Ovary (tissue), 9 donors: ENCODE results near the gene PDE3A. TPM values are rescaled to one million over a fixed set of nuclear protein-coding genes. Genes with fewer than 3 reads are reported as not detected.

Source experiments
- DNase-seq, 5 donors: peaks; one replicate each; pipeline ENCODE4 v3.0.0-alpha.2; 2019 to 2020
- H3K27ac ChIP-seq, 2 donors: fragments of 200-600 bp; one replicate each; pipeline versions ENCODE4 v1.5.1 to v1.8.0; 2019 to 2022
- H3K27me3 ChIP-seq: fragments of 200-600 bp; one replicate; pipeline ENCODE4 v1.8.0; 2022
- H3K36me3 ChIP-seq: fragments of 200-600 bp; sonication (generic); one replicate; pipeline ENCODE4 v1.5.1; 2019
- H3K4me1 ChIP-seq: one replicate; pipeline ENCODE4 v1.8.1; 2013; ENCODE audit warnings: mild to moderate bottlenecking, moderate library complexity; ENCODE audit not compliant: insufficient read depth
- H3K4me3 ChIP-seq: fragments of 200-600 bp; sonication (generic); one replicate; pipeline ENCODE4 v1.5.1; 2017
- H3K9me3 ChIP-seq, 2 donors: fragments of 200-600 bp in 1 of 2; sonication (generic) in 1 of 2; one replicate each; pipeline versions ENCODE4 v1.5.1 to v1.8.1; 2013 to 2019; ENCODE audit warnings: mild to moderate bottlenecking in 1 of 2, moderate library complexity in 1 of 2
- CTCF ChIP-seq, 3 donors: fragments of 450-650 bp in 2 of 3; fragments of 200-600 bp in 1 of 3; IDR thresholded peaks; one replicate each; pipeline versions ENCODE4 v1.5.1 to v1.8.0; 2016 to 2022; ENCODE audit warnings: antibody characterized with exemption in 3 of 3, mild to moderate bottlenecking in 1 of 3
- EP300 ChIP-seq: sonication (generic); formaldehyde crosslinking; IDR thresholded peaks from one replicate; pipeline ENCODE4 v1.6.1; 2017; ENCODE audit warnings: antibody characterized with exemption
- POLR2A ChIP-seq: fragments of 450-650 bp; IDR thresholded peaks from one replicate; pipeline ENCODE4 v1.6.1; 2017; ENCODE audit warnings: antibody characterized with exemption, mild to moderate bottlenecking, moderate library complexity
- WGBS, 3 donors: extraction: QIAGEN DNeasy Blood & Tissue Kit in 1 of 3; methylation state at CpG; one replicate each; pipeline versions ENCODE4 v1.1.5 to v1.1.7; 2013 to 2017; 5-methylcytosine and 5-hydroxymethylcytosine counted together
- intact Hi-C, 4 donors: fragments of 100-400 bp; cut with DNase I; formaldehyde crosslinking; loops; one replicate each; pipeline versions ENCODE4 v1.11.0 to v1.15.1; 2022 to 2023
- polyA plus RNA-seq, 2 donors: library from polyadenylated mRNA; stranded (reverse); fragments of 200-250 nt in 1 of 2; fragments of 350-450 nt in 1 of 2; fragmentation: Illumina TruSeq in 1 of 2; extraction: RNeasy Lipid Tissue Mini Kit (QIAGEN cat#74804) in 1 of 2; gene quantifications; one replicate each; pipeline ENCODE4 v1.2.3, GENCODE V29; 2013 to 2014
- total RNA-seq, 7 donors: library from RNA; depleted of rRNA in 2 of 7; stranded (reverse); fragments of >200 nt in 2 of 7; fragmentation: NEBNext Ultra II Directional in 3 of 7; extraction: Animal tissue kit (Norgen Biotek cat#: 25700) in 3 of 7; gene quantifications; one replicate each; pipeline versions ENCODE4 v1.1.0 to v1.2.4, GENCODE V29; 2016 to 2023
- donor health status: DM: no; HTN: no; CAD: no; lungs with moderate emphysema.
- donor health status: DM: no; HTN: no; CAD: no.
- donor health status: Bipolar disorder and iron deficiency.
- donor health status: DM: yes; HTN: yes; CAD: no.
- donor health status: DM: no; HTN: no; CAD: no.
- donor health status: DM: yes; HTN: yes; CAD: no.

PDE3A gene
- total and polyA plus RNA-seq, 9 donors: 3.7 to 15.2 (median 7.1) TPM

- TF ChIP-seq POLR2A: no peak
- TF ChIP-seq EP300: no peak
- no peak for TF ChIP-seq CTCF (IDR thresholded peaks at IDR 0.05)
- Histone ChIP-seq H3K36me3 (no peaks in the 10 kb centered on the region), H3K9me3 (no peaks in the 10 kb centered on the region), H3K27ac (no peak overlapping the region), H3K27me3 (no peaks in the 10 kb centered on the region), H3K4me1 (peaks cover 2% of the 10 kb centered on the region), H3K4me3 (no peak overlapping the region)
- DNase-seq: no peak
- intact Hi-C loops: loop anchor here in 1 of 4 donors (5.0 kb wide), 1 partner anchor 1848 kb away; no protein-coding TSS in a partner anchor
- WGBS, 3 donors: 49 to 53% (median 51%) methylated on average over 3 of the region's 3 CpGs
Measured at GRCh38 chr12:20434996-20435395, 66.7 kb downstream of the PDE3A start.

- Histone ChIP-seq H3K27me3 (no peaks in the 10 kb centered on the region), H3K4me3 (no peak overlapping the region), H3K27ac (no peak overlapping the region), H3K36me3 (no peaks in the 10 kb centered on the region), H3K9me3 (no peaks in the 10 kb centered on the region), H3K4me1 (peaks cover 2% of the 10 kb centered on the region)
- intact Hi-C loops: no loop called here
- DNase-seq: no peak
- TF ChIP-seq CTCF (IDR thresholded peaks at IDR 0.05): no peak
- no peak for TF ChIP-seq EP300
- no peak for TF ChIP-seq POLR2A
Measured at GRCh38 chr12:20436316-20436715, 68.0 kb downstream of the PDE3A start.

- no peaks in the 10 kb centered on the region for H3K36me3 ChIP-seq
- WGBS, 3 donors: 57 to 62% (median 62%) methylated on average over 2 of the region's 2 CpGs
- H3K27me3 ChIP-seq: no peaks in the 10 kb centered on the region
- no peaks in the 10 kb centered on the region for H3K9me3 ChIP-seq
- TF ChIP-seq EP300: no peak
- TF ChIP-seq POLR2A: no peak
- no peak for TF ChIP-seq CTCF (IDR thresholded peaks at IDR 0.05)
- H3K27ac ChIP-seq: no peak overlapping the region
- no peak overlapping the region for H3K4me3 ChIP-seq
- no peak for DNase-seq
- peaks cover 2% of the 10 kb centered on the region for H3K4me1 ChIP-seq
- intact Hi-C loops: no loop called here
Measured at GRCh38 chr12:20438299-20438779, 70.0 kb downstream of the PDE3A start.

GRCh38 chr12:20439626-20440025 is 71.3 kb downstream of the PDE3A start:
- 85 to 92% (median 87%) methylated on average over 1 of the region's 1 CpG for WGBS, 3 donors
- Histone ChIP-seq H3K4me3 (no peak overlapping the region), H3K4me1 (peaks cover 2% of the 10 kb centered on the region), H3K27me3 (no peaks in the 10 kb centered on the region), H3K27ac (no peak overlapping the region), H3K9me3 (no peaks in the 10 kb centered on the region), H3K36me3 (no peaks in the 10 kb centered on the region)
- intact Hi-C loops: no loop called here
- no peak for DNase-seq
- TF ChIP-seq CTCF (IDR thresholded peaks at IDR 0.05): no peak
- no peak for TF ChIP-seq EP300
- no peak for TF ChIP-seq POLR2A
